ENCODE data around the gene NUCB2. TPM values are rescaled to one million over a fixed set of nuclear protein-coding genes. Genes with fewer than 3 reads are reported as not detected.

NUCB2 gene
- total and polyA plus RNA-seq, 2 of the 13 experiments (the other 11 are each of a cell fraction or from before 2014, with no cell fraction given): 54.2 to 82.4 TPM

- TF ChIP-seq GATA4 (IDR thresholded peaks at IDR 0.05; ENCODE audit: borderline replicate concordance, low read depth) (no peak), GPN1 (CRISPR knock-in tag; IDR thresholded peaks at IDR 0.05; ENCODE audit: borderline replicate concordance) (no peak), ZNF367 (CRISPR knock-in tag; IDR thresholded peaks at IDR 0.05; ENCODE audit: borderline replicate concordance) (no peak), ZNF549 (CRISPR knock-in tag; IDR thresholded peaks at IDR 0.05) (no peak), NFE2L1 (CRISPR knock-in tag; IDR thresholded peaks at IDR 0.05; ENCODE audit: borderline replicate concordance) (no peak), ZSCAN29 (CRISPR knock-in tag; conservative IDR thresholded peaks at IDR 0.05) (no peak), FOXP1 (IDR thresholded peaks at IDR 0.05) (no peak), FOXP1 (CRISPR knock-in tag; IDR thresholded peaks at IDR 0.05) (peak; percentile 27; the same call in 1 of the 2 replicates), KDM1A (CRISPR knock-in tag; IDR thresholded peaks at IDR 0.05) (0 out of 2 replicates have a peak, but pooled peaks have one; percentile 42), KDM2A (CRISPR knock-in tag; IDR thresholded peaks at IDR 0.05; ENCODE audit: borderline replicate concordance, low read depth) (no peak), ARNTL (CRISPR knock-in tag; IDR thresholded peaks at IDR 0.05) (no peak), FOXO1 (CRISPR knock-in tag; IDR thresholded peaks at IDR 0.05) (no peak), ZNF124 (CRISPR knock-in tag; IDR thresholded peaks at IDR 0.05) (no peak), ZNF282 (IDR thresholded peaks at IDR 0.05; ENCODE audit: partially characterized antibody) (no peak), ZNF274 (CRISPR knock-in tag; IDR thresholded peaks at IDR 0.05) (no peak), ZNF337 (CRISPR knock-in tag; IDR thresholded peaks at IDR 0.05; ENCODE audit: borderline replicate concordance, low read depth) (no peak), ZFP41 (CRISPR knock-in tag; IDR thresholded peaks at IDR 0.05; ENCODE audit: borderline replicate concordance) (no peak), ZNF629 (CRISPR knock-in tag; conservative IDR thresholded peaks at IDR 0.05) (peak; percentile 53; the same call in 1 of the 2 replicates), ELF1 (CRISPR knock-in tag; IDR thresholded peaks at IDR 0.05) (0 out of 2 replicates have a peak, but pooled peaks have one; percentile 17), ZNF773 (CRISPR knock-in tag; IDR thresholded peaks at IDR 0.05; ENCODE audit: borderline replicate concordance) (no peak)
- TF ChIP-seq, protein P1, sequence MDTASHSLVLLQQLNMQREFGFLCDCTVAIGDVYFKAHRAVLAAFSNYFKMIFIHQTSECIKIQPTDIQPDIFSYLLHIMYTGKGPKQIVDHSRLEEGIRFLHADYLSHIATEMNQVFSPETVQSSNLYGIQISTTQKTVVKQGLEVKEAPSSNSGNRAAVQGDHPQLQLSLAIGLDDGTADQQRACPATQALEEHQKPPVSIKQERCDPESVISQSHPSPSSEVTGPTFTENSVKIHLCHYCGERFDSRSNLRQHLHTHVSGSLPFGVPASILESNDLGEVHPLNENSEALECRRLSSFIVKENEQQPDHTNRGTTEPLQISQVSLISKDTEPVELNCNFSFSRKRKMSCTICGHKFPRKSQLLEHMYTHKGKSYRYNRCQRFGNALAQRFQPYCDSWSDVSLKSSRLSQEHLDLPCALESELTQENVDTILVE (CRISPR knock-in tag; IDR thresholded peaks at IDR 0.05): no peak
- TF ChIP-seq, protein P2, sequence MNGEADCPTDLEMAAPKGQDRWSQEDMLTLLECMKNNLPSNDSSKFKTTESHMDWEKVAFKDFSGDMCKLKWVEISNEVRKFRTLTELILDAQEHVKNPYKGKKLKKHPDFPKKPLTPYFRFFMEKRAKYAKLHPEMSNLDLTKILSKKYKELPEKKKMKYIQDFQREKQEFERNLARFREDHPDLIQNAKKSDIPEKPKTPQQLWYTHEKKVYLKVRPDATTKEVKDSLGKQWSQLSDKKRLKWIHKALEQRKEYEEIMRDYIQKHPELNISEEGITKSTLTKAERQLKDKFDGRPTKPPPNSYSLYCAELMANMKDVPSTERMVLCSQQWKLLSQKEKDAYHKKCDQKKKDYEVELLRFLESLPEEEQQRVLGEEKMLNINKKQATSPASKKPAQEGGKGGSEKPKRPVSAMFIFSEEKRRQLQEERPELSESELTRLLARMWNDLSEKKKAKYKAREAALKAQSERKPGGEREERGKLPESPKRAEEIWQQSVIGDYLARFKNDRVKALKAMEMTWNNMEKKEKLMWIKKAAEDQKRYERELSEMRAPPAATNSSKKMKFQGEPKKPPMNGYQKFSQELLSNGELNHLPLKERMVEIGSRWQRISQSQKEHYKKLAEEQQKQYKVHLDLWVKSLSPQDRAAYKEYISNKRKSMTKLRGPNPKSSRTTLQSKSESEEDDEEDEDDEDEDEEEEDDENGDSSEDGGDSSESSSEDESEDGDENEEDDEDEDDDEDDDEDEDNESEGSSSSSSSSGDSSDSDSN (CRISPR knock-in tag; IDR thresholded peaks at IDR 0.05): no peak
- TF ChIP-seq, protein P3, sequence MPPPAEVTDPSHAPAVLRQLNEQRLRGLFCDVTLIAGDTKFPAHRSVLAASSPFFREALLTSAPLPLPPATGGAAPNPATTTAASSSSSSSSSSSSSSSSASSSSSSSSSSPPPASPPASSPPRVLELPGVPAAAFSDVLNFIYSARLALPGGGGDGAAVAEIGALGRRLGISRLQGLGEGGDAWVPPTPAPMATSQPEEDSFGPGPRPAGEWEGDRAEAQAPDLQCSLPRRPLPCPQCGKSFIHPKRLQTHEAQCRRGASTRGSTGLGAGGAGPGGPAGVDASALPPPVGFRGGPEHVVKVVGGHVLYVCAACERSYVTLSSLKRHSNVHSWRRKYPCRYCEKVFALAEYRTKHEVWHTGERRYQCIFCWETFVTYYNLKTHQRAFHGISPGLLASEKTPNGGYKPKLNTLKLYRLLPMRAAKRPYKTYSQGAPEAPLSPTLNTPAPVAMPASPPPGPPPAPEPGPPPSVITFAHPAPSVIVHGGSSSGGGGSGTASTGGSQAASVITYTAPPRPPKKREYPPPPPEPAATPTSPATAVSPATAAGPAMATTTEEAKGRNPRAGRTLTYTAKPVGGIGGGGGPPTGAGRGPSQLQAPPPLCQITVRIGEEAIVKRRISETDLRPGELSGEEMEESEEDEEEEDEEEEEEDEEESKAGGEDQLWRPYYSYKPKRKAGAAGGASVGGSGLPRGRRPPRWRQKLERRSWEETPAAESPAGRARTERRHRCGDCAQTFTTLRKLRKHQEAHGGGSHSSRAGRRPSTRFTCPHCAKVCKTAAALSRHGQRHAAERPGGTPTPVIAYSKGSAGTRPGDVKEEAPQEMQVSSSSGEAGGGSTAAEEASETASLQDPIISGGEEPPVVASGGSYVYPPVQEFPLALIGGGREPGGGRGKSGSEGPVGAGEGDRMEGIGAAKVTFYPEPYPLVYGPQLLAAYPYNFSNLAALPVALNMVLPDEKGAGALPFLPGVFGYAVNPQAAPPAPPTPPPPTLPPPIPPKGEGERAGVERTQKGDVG (CRISPR knock-in tag; IDR thresholded peaks at IDR 0.05; ENCODE audit: borderline replicate concordance): no peak
Measured at GRCh38 chr11:17275400-17276235, 921 bp upstream of the NUCB2 start (continued).
